Tibial nerve (tissue), 3 donors: ENCODE measurements around the gene BPIFB6.

Experiments used
- CTCF ChIP-seq, 5 experiments: fragments of 200-600 bp in 3 of 5; fragments of 450-650 bp in 2 of 5; sonication (generic) in 3 of 5; IDR thresholded peaks; one replicate each; pipeline ENCODE4 v1.5.1; 2016 to 2019; ENCODE audit warnings: antibody characterized with exemption in 5 of 5, mild to moderate bottlenecking in 3 of 5, moderate library complexity in 2 of 5
- POLR2A ChIP-seq, 2 donors: fragments of 450-650 bp; IDR thresholded peaks; one replicate each; pipeline ENCODE4 v1.6.1; 2017; ENCODE audit warnings: antibody characterized with exemption in 2 of 2, mild to moderate bottlenecking in 2 of 2, moderate library complexity in 2 of 2

- TF ChIP-seq POLR2A (IDR thresholded peaks at IDR 0.05) = no peak
- TF ChIP-seq CTCF (IDR thresholded peaks at IDR 0.05) = no peak
These were observed 16.9 kb upstream of the BPIFB6 start for GRCh38 chr20:33014336-33015113.
